Dermis blood vessel endothelial cell (primary cell): Measurements from ENCODE around the gene DLD. TPM values are rescaled to one million over a fixed set of nuclear protein-coding genes. Genes with fewer than 3 reads are reported as not detected.
A peak's percentile ranks its signal among the peaks of the same experiment; 100 is the strongest.
"Not testable (repeated sequence)": the region's sequence is repeated elsewhere in the genome, so short reads cannot be mapped to it uniquely, and the experiment has no call there.

Experiments used
- DNase-seq: peaks from one replicate; pipeline ENCODE4 v3.0.0; 2010
- total RNA-seq: library from RNA; depleted of rRNA; stranded (reverse); fragments of >200 nt; gene quantifications from 2 replicates; pipeline ENCODE4 v1.2.3, GENCODE V29; 2014

Gene DLD
- total RNA-seq, result 53.8 and 151 TPM in 2 replicates

- DNase-seq, result peak; percentile 96
These were observed at the start of gene DLD for GRCh38 chr7:107890962-107891635. DLD (plus strand) TSS chr7:107891183; CDS start chr7:107891251, 68 bp downstream.

GRCh38 chr7:107842213-107842612 lies 48.8 kb upstream of the DLD start:
- DNase-seq, result no peak

- no peak for DNase-seq
These were observed 47.8 kb upstream of the DLD start for GRCh38 chr7:107843184-107843583.

- no peak for DNase-seq
These were observed 44.7 kb upstream of the DLD start for GRCh38 chr7:107846324-107846723.

- DNase-seq, result no peak
These were observed 43.7 kb upstream of the DLD start for GRCh38 chr7:107847168-107847835.

GRCh38 chr7:107847836-107848175 lies 43.2 kb upstream of the DLD start:
- not testable (repeated sequence) for DNase-seq

- DNase-seq, result not testable (repeated sequence)
These were observed 42.8 kb upstream of the DLD start for GRCh38 chr7:107848211-107848610.

GRCh38 chr7:107850216-107850615 lies 40.8 kb upstream of the DLD start:
- DNase-seq, result no peak

GRCh38 chr7:107850643-107851042 lies 40.3 kb upstream of the DLD start:
- no peak for DNase-seq

- DNase-seq, result no peak
These were observed 36.5 kb upstream of the DLD start for GRCh38 chr7:107854454-107854853.

GRCh38 chr7:107854989-107855388 lies 36.0 kb upstream of the DLD start:
- peak; percentile 19 for DNase-seq

- DNase-seq, result no peak
These were observed 34.0 kb upstream of the DLD start for GRCh38 chr7:107856806-107857540.

GRCh38 chr7:107857541-107857912 lies 33.5 kb upstream of the DLD start:
- DNase-seq, result peak; percentile 85

GRCh38 chr7:107858280-107858679 lies 32.7 kb upstream of the DLD start:
- no peak for DNase-seq

GRCh38 chr7:107860279-107860961 lies 30.6 kb upstream of the DLD start:
- DNase-seq, result no peak

GRCh38 chr7:107860981-107861652 lies 29.9 kb upstream of the DLD start:
- DNase-seq, result no peak

- peak; percentile 48 for DNase-seq
These were observed 24.8 kb upstream of the DLD start for GRCh38 chr7:107865956-107866775.

GRCh38 chr7:107867858-107868466 lies 23.0 kb upstream of the DLD start:
- no peak for DNase-seq

GRCh38 chr7:107870427-107871000 lies 20.5 kb upstream of the DLD start:
- no peak for DNase-seq

- DNase-seq, result no peak
These were observed 16.9 kb upstream of the DLD start for GRCh38 chr7:107874111-107874510.
